ENCODE data around the gene CACNG1.

DNA sequence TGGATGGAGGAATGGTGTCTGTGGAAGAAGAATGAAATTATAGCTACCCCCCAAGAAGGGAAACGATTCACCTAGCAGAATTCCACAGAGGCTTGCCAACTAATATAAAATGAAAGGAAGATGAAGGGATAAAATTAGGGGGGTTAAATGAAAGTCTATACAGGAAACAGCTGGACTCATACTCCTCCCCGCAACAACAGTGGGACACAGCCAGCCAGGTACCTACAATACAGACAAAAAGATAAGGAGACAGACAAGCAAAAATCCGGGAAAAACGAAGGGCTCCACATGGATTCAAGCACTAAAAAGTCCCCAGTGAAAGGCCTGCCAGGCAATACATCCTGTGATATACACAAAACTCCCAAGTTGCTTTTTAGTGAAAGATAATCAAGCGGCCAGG, 47.9 kb downstream of the CACNG1 start:
- TF ChIP-seq MXI1 (conservative IDR thresholded peaks at IDR 0.05; ENCODE audit: poor library complexity, severe bottlenecking) (no peak), POLR2AphosphoS5 (IDR thresholded peaks at IDR 0.05) (no peak), RAD21 (conservative IDR thresholded peaks at IDR 0.05) (no peak)
- TF ChIP-seq, protein P1, sequence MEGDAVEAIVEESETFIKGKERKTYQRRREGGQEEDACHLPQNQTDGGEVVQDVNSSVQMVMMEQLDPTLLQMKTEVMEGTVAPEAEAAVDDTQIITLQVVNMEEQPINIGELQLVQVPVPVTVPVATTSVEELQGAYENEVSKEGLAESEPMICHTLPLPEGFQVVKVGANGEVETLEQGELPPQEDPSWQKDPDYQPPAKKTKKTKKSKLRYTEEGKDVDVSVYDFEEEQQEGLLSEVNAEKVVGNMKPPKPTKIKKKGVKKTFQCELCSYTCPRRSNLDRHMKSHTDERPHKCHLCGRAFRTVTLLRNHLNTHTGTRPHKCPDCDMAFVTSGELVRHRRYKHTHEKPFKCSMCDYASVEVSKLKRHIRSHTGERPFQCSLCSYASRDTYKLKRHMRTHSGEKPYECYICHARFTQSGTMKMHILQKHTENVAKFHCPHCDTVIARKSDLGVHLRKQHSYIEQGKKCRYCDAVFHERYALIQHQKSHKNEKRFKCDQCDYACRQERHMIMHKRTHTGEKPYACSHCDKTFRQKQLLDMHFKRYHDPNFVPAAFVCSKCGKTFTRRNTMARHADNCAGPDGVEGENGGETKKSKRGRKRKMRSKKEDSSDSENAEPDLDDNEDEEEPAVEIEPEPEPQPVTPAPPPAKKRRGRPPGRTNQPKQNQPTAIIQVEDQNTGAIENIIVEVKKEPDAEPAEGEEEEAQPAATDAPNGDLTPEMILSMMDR (IDR thresholded peaks at IDR 0.05; ENCODE audit: poor library complexity, severe bottlenecking): no peak
- TF ChIP-seq, protein P2, sequence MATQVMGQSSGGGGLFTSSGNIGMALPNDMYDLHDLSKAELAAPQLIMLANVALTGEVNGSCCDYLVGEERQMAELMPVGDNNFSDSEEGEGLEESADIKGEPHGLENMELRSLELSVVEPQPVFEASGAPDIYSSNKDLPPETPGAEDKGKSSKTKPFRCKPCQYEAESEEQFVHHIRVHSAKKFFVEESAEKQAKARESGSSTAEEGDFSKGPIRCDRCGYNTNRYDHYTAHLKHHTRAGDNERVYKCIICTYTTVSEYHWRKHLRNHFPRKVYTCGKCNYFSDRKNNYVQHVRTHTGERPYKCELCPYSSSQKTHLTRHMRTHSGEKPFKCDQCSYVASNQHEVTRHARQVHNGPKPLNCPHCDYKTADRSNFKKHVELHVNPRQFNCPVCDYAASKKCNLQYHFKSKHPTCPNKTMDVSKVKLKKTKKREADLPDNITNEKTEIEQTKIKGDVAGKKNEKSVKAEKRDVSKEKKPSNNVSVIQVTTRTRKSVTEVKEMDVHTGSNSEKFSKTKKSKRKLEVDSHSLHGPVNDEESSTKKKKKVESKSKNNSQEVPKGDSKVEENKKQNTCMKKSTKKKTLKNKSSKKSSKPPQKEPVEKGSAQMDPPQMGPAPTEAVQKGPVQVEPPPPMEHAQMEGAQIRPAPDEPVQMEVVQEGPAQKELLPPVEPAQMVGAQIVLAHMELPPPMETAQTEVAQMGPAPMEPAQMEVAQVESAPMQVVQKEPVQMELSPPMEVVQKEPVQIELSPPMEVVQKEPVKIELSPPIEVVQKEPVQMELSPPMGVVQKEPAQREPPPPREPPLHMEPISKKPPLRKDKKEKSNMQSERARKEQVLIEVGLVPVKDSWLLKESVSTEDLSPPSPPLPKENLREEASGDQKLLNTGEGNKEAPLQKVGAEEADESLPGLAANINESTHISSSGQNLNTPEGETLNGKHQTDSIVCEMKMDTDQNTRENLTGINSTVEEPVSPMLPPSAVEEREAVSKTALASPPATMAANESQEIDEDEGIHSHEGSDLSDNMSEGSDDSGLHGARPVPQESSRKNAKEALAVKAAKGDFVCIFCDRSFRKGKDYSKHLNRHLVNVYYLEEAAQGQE (IDR thresholded peaks at IDR 0.05; ENCODE audit: borderline replicate concordance): no peak

Measured in neural cell (in vitro differentiated cells).